ENCODE data around the gene APLP2.
"Not testable (repeated sequence)": the region's sequence is repeated elsewhere in the genome, so short reads cannot be mapped to it uniquely, and the experiment has no call there.

APLP2 gene

GRCh38 chr11:130151196-130151595, 81.5 kb downstream of the APLP2 start:
- no peak for DNase-seq

- no peak for DNase-seq
Measured at GRCh38 chr11:130156108-130157022, 86.7 kb downstream of the APLP2 start.

GRCh38 chr11:130157101-130157500, 87.4 kb downstream of the APLP2 start:
- DNase-seq: no peak

DNA sequence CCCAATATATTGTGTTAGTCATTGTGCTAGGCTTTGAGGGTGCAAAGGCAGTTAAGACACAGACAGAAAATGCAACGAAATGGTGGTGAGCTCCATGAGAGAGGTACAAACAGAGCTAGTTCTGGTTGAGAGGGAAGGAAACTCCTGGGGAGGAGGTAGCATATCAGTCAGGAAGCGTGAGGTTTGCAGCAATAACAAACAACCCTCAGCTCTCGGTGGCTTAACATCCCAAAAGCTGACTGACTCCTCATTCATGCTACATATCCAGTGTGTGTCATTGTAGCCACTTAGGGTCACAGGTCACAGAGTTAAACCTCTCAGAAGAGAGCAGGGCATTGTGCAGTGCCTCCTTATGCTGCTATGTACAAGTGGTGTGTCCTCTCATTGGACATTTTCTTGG, 88.1 kb downstream of the APLP2 start:
- no peak for DNase-seq

DNA sequence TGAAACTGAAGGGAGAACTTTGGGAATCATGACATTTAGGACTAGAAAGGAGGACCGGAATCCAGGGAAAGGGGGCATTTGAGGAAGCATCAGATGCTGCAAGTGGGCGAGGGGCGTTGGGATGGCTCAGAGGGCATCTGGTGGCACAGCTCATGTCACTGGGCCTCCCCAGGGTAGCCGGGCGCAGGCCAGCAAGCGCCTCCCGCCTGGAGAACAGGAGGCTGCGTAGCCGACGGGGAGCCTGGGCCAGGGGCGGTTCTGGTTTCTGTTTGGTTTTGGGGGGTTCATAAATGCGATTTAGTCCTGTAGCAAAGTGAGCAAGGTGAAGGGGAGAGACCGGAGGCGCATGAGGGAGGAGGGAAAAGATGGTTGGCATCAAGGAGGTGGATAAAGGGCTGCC, 89.4 kb downstream of the APLP2 start:
- no peak for DNase-seq

DNA sequence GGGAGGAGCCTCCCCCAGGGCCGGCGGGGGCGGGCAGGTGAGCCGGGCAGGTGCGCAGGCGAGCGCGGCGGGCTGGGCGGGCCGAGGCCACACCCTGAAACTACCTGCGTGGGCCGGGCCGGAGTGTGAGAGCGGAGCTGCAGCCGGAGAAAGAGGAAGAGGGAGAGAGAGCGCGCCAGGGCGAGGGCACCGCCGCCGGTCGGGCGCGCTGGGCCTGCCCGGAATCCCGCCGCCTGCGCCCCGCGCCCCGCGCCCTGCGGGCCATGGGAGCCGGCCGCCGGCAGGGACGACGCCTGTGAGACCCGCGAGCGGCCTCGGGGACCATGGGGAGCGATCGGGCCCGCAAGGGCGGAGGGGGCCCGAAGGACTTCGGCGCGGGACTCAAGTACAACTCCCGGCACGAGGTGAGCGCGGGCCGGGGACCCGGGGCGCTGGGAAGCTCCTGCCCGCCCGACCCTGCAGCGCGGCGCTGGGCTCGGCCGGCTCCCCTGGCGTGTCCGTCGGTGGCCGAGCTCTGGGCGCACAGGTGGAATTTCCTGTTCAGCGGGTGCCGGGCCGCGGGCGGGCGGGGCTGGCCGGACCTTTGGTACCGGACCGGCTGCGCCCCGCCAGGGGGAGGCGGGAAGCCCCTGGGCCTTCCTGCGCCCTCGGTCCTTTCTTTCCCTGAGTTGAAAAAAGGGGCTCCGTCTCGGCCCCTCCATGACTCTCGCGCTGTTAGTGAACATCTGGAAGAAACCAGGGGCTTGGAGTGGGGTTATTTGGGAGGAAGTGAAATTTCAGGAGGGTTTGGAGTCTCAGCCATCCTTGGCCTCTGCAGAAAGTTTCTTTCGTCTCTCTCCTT, 90.2 kb downstream of the APLP2 start, which contains the start of gene ST14:
TSS of gene ST14 (plus strand) at position 126 of the 841 bp plus-strand sequence. CDS start at position 324, 198 bp downstream.
- DNase-seq: no peak

GRCh38 chr11:130160498-130161155, 90.9 kb downstream of the APLP2 start:
- DNase-seq: no peak

- no peak for DNase-seq
Measured at GRCh38 chr11:130161441-130162145, 91.9 kb downstream of the APLP2 start.

- DNase-seq: no peak
Measured at GRCh38 chr11:130162733-130163132, 93.0 kb downstream of the APLP2 start.

GRCh38 chr11:130163346-130164220, 93.9 kb downstream of the APLP2 start:
- no peak for DNase-seq

- DNase-seq: no peak
Measured at GRCh38 chr11:130164221-130164570, 94.5 kb downstream of the APLP2 start.

GRCh38 chr11:130165601-130166456, 96.1 kb downstream of the APLP2 start:
- DNase-seq: no peak

GRCh38 chr11:130166457-130166784, 96.7 kb downstream of the APLP2 start:
- no peak for DNase-seq

- DNase-seq: no peak
Measured at GRCh38 chr11:130167146-130167545, 97.5 kb downstream of the APLP2 start.

DNA sequence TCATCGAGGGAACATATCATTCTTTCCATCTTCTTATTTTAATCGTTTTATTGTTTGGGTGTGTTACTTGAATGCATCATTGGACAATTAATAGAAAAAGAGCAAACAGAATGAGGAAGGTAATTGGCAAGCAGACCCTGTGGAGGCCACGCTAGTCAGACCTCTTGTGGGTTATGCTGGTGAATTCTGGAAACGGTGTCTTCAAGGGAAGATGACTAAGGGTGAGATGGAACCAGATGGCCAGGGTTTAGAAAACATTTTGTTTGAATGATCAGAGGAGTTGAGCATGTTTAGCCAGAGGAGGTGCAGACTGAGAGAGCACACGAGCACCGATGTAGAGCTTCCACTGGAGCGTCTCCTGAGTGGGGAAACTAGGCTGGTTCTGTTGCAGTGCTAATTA, 98.4 kb downstream of the APLP2 start:
- DNase-seq: no peak

GRCh38 chr11:130170345-130170744, 100.7 kb downstream of the APLP2 start:
- DNase-seq: no peak

GRCh38 chr11:130171534-130171933, 101.8 kb downstream of the APLP2 start:
- DNase-seq: no peak

DNA sequence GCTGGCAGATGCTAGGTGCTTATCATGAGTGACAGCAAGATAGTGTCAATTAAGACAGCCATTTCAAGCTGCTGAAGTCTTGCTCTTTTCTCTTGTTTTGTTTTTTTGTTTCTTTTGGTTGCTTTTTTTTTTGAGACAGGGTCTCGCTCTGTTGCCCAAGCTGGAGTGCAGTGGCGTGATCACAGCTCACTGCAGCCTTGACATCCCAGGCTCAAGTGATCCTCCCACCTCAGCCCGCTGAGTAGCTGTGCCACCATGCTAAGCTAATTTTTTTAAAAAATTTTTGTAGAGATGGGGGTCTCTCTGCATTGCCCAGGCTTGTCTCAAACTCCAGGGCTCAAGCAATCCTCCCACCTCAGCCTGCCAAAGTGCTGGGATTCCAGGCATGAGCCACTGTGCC, 102.3 kb downstream of the APLP2 start:
- not testable (repeated sequence) for DNase-seq

DNA sequence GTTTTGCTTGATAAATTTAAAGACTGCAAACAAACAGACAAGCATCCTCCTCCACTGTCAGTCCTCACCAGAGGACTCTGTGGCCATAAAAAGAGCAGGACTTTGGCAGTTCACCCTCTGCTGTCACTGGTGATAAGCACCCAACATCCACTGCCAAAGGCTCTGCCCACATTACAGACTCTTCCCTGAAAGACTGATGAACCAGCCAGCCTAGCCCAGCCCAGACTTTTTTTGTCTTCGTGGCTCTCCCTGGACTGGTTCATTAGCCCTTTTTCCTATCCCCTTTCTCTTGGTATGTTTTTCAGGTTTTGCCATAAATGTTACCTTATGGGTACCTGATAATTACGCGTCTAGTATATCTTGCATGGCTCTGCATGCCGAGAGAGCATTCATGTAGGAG, 104.9 kb downstream of the APLP2 start:
- no peak for DNase-seq

DNA sequence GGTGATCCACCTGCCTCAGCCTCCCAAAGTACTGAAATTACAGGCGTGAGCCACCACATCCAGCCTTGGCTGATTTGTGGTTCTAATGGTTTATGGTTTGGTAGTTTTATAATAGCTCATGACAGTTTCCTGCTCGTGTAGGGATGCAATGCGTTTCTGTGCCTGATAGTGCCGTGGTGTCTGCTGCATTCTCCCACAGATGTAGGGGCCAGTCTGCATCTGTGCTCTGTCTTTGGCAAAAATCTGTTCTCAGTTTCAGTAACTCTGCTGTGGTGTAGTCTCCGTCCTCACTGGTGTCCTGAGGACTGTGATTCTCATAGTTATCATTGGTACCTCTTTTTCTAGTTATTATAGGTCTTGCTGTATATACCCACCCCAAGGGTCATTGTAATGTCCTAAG, 106.2 kb downstream of the APLP2 start:
- no peak for DNase-seq

DNA sequence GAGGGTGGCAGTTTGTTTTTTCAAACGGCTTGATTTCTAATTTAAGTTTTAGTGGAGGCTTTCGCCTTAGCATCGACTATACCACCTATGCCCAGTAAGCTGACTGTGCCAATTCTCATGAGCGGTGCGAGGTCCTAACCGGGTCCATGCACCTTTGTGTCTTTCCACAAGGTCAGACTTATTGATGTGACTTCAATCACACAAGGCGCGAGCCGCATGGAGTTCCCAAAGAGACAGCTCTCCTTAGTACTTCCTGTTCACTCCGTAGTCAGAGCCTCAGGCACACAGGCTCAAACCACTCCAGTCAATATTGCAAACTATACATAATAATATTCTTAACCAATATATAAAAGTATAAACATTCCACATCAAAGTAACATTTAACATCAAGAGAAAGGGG, 108.1 kb downstream of the APLP2 start:
- no peak for DNase-seq

Data from hippocampal formation (tissue), 2 donors.